ENCODE results near the gene LARGE1.

The LARGE1 gene

DNA sequence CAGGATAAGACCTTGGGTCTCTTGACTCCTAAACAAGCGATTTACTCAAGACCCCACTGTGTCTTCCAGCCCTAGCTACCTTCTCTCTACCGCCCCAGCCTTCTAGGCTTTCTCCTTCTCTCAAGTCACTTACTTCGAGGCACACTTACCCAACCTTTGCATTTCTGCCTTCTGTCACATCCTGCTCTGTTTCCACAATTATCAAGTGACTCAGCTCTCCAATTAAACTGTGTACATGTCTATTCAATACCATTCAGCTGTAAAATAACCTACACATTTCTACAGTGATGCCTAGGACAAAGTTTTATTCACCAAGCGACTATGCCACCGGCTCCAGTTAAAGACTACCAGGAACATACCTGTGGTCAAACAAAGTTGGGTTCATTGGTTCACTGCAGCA is 69.0 kb downstream of the LARGE1 start:
- Histone ChIP-seq H4K20me1 (ENCODE audit: low read depth, low read length) (no peaks in the 10 kb centered on the region), H3K36me3 (ENCODE audit: low read length) (no peaks in the 10 kb centered on the region), H3K4me3 (ENCODE audit: insufficient read depth, low read length, poor library complexity, severe bottlenecking) (no peak overlapping the region), H2AFZ (ENCODE audit: low read depth, low read length, severe bottlenecking) (no peak overlapping the region), H3K9me3 (ENCODE audit: insufficient read depth, low read length) (no peaks in the 10 kb centered on the region; the same call in 1 of the 2 replicates), H3F3A (ENCODE audit: insufficient read depth) (no peaks in the 10 kb centered on the region; the same call in 1 of the 2 replicates), H3K4me2 (ENCODE audit: low read depth, low read length, poor library complexity, severe bottlenecking) (no peak overlapping the region), H3K79me2 (ENCODE audit: insufficient read depth, low read length) (no peaks in the 10 kb centered on the region), H3K27me3 (ENCODE audit: low read length) (no peaks in the 10 kb centered on the region), H3K9ac (ENCODE audit: low read length) (no peak overlapping the region), H3K9me2 (replicated peaks; ENCODE audit: insufficient read depth, low read length) (no peaks in the 10 kb centered on the region), H3K27ac (ENCODE audit: low read depth, low read length) (no peak overlapping the region)
- TF ChIP-seq, protein P1, sequence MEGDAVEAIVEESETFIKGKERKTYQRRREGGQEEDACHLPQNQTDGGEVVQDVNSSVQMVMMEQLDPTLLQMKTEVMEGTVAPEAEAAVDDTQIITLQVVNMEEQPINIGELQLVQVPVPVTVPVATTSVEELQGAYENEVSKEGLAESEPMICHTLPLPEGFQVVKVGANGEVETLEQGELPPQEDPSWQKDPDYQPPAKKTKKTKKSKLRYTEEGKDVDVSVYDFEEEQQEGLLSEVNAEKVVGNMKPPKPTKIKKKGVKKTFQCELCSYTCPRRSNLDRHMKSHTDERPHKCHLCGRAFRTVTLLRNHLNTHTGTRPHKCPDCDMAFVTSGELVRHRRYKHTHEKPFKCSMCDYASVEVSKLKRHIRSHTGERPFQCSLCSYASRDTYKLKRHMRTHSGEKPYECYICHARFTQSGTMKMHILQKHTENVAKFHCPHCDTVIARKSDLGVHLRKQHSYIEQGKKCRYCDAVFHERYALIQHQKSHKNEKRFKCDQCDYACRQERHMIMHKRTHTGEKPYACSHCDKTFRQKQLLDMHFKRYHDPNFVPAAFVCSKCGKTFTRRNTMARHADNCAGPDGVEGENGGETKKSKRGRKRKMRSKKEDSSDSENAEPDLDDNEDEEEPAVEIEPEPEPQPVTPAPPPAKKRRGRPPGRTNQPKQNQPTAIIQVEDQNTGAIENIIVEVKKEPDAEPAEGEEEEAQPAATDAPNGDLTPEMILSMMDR (IDR thresholded peaks at IDR 0.05; ENCODE audit: insufficient read depth, low read length, poor library complexity, severe bottlenecking): no peak
- no peak for TF ChIP-seq EZH2phosphoT487 (conservative IDR thresholded peaks at IDR 0.05; ENCODE audit: low read length)

DNA sequence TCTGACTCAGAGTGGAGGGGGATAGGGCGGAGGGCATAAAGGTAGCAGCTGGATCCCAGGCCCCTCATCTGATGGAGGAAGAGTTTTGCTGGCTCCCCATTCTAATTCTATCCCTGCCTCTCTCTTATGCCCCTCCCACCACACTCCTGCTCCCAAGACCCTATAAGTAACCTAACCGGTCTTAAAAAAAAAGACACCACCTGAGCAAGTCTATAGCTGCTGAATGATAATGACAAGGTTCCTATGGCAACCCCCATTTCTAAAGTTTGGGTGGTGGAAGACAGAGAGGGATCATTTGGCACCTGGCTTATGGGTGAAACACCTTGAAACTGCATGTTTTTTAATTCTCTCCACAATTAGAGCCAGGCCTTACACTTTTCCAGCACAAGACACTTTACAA is 69.6 kb downstream of the LARGE1 start:
- no peaks in the 10 kb centered on the region for H3K79me2 ChIP-seq (ENCODE audit: insufficient read depth, low read length)
- peaks cover 2% of the 10 kb centered on the region; the same call in 1 of the 2 replicates for H3K9me3 ChIP-seq (ENCODE audit: insufficient read depth, low read length)
- no peaks in the 10 kb centered on the region for H3K36me3 ChIP-seq (ENCODE audit: low read length)
- no peaks in the 10 kb centered on the region for H3K9me2 ChIP-seq (replicated peaks; ENCODE audit: insufficient read depth, low read length)
- no peak for TF ChIP-seq EZH2phosphoT487 (conservative IDR thresholded peaks at IDR 0.05; ENCODE audit: low read length)
- TF ChIP-seq, protein P1 (IDR thresholded peaks at IDR 0.05; ENCODE audit: insufficient read depth, low read length, poor library complexity, severe bottlenecking): no peak
- no peaks in the 10 kb centered on the region for H4K20me1 ChIP-seq (ENCODE audit: low read depth, low read length)
- H3K27ac ChIP-seq (ENCODE audit: low read depth, low read length): no peak overlapping the region
- no peak overlapping the region for H3K9ac ChIP-seq (ENCODE audit: low read length)
- H3K4me2 ChIP-seq (ENCODE audit: low read depth, low read length, poor library complexity, severe bottlenecking): no peak overlapping the region
- H3F3A ChIP-seq (ENCODE audit: insufficient read depth): no peaks in the 10 kb centered on the region; the same call in 1 of the 2 replicates
- H2AFZ ChIP-seq (ENCODE audit: low read depth, low read length, severe bottlenecking): no peak overlapping the region
- H3K4me3 ChIP-seq (ENCODE audit: insufficient read depth, low read length, poor library complexity, severe bottlenecking): no peak overlapping the region
- H3K27me3 ChIP-seq (ENCODE audit: low read length): no peaks in the 10 kb centered on the region

DNA sequence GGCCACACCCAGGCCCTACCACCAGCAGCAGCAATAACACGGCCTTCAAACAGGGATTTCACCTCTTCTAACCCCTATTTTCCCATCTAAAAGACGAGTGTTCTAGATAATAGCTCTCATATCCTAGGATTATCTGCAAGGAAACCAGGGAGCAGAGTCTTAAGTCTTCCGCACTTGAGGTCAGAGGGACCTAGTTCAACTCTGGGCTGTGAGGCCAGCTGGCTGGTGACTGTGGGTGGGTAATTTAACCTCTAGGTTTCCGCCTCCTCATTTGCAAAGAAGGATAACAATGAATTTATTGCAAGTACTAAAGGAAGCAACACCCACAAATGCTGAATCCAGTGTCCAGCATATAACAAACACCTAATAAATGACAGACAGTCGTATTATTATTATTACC is 70.1 kb downstream of the LARGE1 start:
- Histone ChIP-seq H3K27me3 (ENCODE audit: low read length) (no peaks in the 10 kb centered on the region), H4K20me1 (ENCODE audit: low read depth, low read length) (no peaks in the 10 kb centered on the region), H3K79me2 (ENCODE audit: insufficient read depth, low read length) (no peaks in the 10 kb centered on the region), H3K9me2 (replicated peaks; ENCODE audit: insufficient read depth, low read length) (no peaks in the 10 kb centered on the region), H3K4me2 (ENCODE audit: low read depth, low read length, poor library complexity, severe bottlenecking) (no peak overlapping the region), H2AFZ (ENCODE audit: low read depth, low read length, severe bottlenecking) (no peak overlapping the region), H3K27ac (ENCODE audit: low read depth, low read length) (no peak overlapping the region), H3F3A (ENCODE audit: insufficient read depth) (no peaks in the 10 kb centered on the region; the same call in 1 of the 2 replicates), H3K4me3 (ENCODE audit: insufficient read depth, low read length, poor library complexity, severe bottlenecking) (no peak overlapping the region), H3K36me3 (ENCODE audit: low read length) (no peaks in the 10 kb centered on the region), H3K9ac (ENCODE audit: low read length) (no peak overlapping the region), H3K9me3 (ENCODE audit: insufficient read depth, low read length) (peaks cover 4% of the 10 kb centered on the region; the same call in 1 of the 2 replicates)
- TF ChIP-seq, protein P1 (IDR thresholded peaks at IDR 0.05; ENCODE audit: insufficient read depth, low read length, poor library complexity, severe bottlenecking): no peak
- TF ChIP-seq EZH2phosphoT487 (conservative IDR thresholded peaks at IDR 0.05; ENCODE audit: low read length): no peak

Measured in SU-DHL-6 (cell line).